Breast epithelium (tissue), 3 donors: Measurements from ENCODE around the gene MMP19.
A peak's percentile ranks its signal among the peaks of the same experiment; 100 is the strongest.

Source experiments
- POLR2A ChIP-seq: fragments of 450-650 bp; IDR thresholded peaks from one replicate; pipeline ENCODE4 v1.6.1; 2016; ENCODE audit warnings: antibody characterized with exemption, mild to moderate bottlenecking, moderate library complexity
- POLR2AphosphoS5 ChIP-seq, 3 donors: sonication (generic); formaldehyde crosslinking; IDR thresholded peaks; one replicate each; pipeline ENCODE4 v1.6.1; 2017; ENCODE audit warnings: antibody characterized with exemption in 3 of 3
- TF ChIP-seq, protein P1 (sequence below), 3 donors: fragments of 450-650 bp; IDR thresholded peaks; one replicate each; pipeline ENCODE4 v1.5.1; 2016 to 2017; ENCODE audit warnings: antibody characterized with exemption in 3 of 3, mild to moderate bottlenecking in 3 of 3, moderate library complexity in 3 of 3

GRCh38 chr12:55797068-55797467 lies 45.7 kb downstream of the MMP19 start:
- TF ChIP-seq, protein P1, sequence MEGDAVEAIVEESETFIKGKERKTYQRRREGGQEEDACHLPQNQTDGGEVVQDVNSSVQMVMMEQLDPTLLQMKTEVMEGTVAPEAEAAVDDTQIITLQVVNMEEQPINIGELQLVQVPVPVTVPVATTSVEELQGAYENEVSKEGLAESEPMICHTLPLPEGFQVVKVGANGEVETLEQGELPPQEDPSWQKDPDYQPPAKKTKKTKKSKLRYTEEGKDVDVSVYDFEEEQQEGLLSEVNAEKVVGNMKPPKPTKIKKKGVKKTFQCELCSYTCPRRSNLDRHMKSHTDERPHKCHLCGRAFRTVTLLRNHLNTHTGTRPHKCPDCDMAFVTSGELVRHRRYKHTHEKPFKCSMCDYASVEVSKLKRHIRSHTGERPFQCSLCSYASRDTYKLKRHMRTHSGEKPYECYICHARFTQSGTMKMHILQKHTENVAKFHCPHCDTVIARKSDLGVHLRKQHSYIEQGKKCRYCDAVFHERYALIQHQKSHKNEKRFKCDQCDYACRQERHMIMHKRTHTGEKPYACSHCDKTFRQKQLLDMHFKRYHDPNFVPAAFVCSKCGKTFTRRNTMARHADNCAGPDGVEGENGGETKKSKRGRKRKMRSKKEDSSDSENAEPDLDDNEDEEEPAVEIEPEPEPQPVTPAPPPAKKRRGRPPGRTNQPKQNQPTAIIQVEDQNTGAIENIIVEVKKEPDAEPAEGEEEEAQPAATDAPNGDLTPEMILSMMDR (IDR thresholded peaks at IDR 0.05): peak in 1 of 3 donors; percentile 19
- TF ChIP-seq POLR2A: no peak
- no peak for TF ChIP-seq POLR2AphosphoS5 (IDR thresholded peaks at IDR 0.05)
